Suprapubic skin (tissue), 4 donors: ENCODE data around the gene CALR3.

Experiments used
- EP300 ChIP-seq: sonication (generic); formaldehyde crosslinking; IDR thresholded peaks from one replicate; pipeline ENCODE4 v1.6.1; 2017; ENCODE audit warnings: antibody characterized with exemption
- POLR2A ChIP-seq, 2 donors: fragments of 450-650 bp; IDR thresholded peaks; one replicate each; pipeline ENCODE4 v1.6.1; 2017; ENCODE audit warnings: antibody characterized with exemption in 2 of 2, mild to moderate bottlenecking in 2 of 2, moderate library complexity in 2 of 2
- POLR2AphosphoS5 ChIP-seq, 3 donors: sonication (generic); formaldehyde crosslinking; IDR thresholded peaks; one replicate each; pipeline ENCODE4 v1.6.1; 2017; ENCODE audit warnings: antibody characterized with exemption in 3 of 3
- TF ChIP-seq, protein P1 (sequence below), 2 donors: fragments of 200-600 bp in 1 of 2; fragments of 450-650 bp in 1 of 2; sonication (generic) in 1 of 2; IDR thresholded peaks; one replicate each; pipeline ENCODE4 v1.5.1; 2016 to 2019; ENCODE audit warnings: antibody characterized with exemption in 2 of 2, mild to moderate bottlenecking in 1 of 2, moderate library complexity in 1 of 2

DNA sequence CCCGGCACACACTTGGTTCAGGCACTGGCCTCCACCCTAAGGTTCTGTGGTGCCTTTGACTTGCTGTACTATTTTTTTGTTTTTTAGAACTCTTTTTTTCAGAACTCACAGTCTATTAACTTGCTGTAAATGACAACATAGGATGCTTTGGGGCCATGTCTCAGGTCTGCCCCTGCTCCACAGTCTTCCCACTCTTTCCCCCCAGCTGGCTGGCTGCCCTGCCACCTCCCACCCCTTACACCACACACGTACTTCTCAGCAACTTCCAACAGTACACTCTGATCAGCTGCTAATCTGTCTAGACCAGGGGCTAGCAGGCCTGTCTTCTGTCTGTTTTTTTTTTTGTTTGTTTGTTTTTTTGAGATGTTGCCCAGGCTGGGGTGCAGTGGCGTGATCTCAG is 8.3 kb upstream of the CALR3 start:
- TF ChIP-seq, protein P1, sequence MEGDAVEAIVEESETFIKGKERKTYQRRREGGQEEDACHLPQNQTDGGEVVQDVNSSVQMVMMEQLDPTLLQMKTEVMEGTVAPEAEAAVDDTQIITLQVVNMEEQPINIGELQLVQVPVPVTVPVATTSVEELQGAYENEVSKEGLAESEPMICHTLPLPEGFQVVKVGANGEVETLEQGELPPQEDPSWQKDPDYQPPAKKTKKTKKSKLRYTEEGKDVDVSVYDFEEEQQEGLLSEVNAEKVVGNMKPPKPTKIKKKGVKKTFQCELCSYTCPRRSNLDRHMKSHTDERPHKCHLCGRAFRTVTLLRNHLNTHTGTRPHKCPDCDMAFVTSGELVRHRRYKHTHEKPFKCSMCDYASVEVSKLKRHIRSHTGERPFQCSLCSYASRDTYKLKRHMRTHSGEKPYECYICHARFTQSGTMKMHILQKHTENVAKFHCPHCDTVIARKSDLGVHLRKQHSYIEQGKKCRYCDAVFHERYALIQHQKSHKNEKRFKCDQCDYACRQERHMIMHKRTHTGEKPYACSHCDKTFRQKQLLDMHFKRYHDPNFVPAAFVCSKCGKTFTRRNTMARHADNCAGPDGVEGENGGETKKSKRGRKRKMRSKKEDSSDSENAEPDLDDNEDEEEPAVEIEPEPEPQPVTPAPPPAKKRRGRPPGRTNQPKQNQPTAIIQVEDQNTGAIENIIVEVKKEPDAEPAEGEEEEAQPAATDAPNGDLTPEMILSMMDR (IDR thresholded peaks at IDR 0.05): no peak
- TF ChIP-seq POLR2A (IDR thresholded peaks at IDR 0.05) (no peak), POLR2AphosphoS5 (IDR thresholded peaks at IDR 0.05) (no peak), EP300 (no peak)
